Putamen (tissue), 1 donor: Measurements from ENCODE around the gene FBXL7.
A peak's percentile ranks its signal among the peaks of the same experiment; 100 is the strongest.

Experiments
- DNase-seq: peaks from one replicate; pipeline ENCODE4 v3.0.0-alpha.2; 2016; ENCODE audit warnings: low spot score

FBXL7 gene

DNA sequence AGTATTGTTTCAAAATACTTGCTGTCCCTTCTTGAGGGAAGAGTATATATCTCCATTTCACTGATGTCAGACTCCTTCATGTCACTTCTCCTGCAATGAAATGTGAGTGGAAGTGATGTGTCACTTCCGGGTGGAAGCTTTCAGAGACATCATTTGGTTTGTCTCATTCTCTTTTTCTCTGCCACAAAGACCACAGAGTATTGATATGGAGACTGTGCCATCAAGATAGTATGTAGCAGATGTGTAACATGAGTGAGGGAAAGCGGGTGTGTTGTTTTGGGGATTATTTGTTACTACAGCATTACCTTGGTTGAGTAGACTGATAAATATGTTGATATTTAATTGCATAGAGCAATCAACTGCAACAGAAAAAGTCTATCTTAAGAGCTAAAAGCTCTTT is 169.8 kb downstream of the FBXL7 start:
- no peak for DNase-seq

DNA sequence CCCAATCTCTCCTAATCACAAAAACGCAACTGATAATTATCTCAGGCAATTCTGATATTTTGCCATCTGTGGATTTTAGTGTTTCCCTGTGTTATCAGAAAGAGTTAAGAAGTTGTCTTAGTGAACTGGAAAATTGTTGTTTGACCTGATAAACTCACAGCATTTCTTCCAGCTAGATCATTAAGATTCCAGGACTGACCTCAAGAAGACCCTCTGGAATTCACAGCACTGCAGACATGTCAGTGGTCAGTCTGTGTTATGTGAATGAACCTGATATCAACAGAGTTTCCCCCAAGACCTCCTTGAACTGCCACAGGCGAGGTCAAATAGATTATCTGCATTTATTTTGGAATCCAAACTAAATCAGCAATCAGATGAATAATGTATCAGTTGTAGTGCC is 174.7 kb downstream of the FBXL7 start:
- DNase-seq: no peak

DNA sequence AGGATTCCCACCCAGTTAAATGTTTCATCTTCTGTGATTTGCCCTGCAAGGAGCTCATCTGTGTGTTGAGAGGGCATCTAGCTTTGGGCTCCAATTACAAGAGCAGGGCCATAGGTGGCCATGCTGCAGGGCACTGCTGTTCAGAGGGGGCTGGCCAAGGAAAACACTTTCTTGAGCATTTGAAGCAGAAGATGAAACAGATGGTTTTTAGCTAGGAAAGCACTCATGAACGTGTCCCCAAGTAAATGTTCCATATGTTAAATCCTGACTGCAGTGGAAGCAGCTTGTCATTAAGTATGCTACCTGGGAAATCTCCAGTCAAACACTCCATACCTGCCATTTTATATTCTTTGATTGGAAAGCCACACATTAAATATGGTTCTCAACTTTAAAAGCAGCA is 176.6 kb downstream of the FBXL7 start:
- no peak for DNase-seq

DNA sequence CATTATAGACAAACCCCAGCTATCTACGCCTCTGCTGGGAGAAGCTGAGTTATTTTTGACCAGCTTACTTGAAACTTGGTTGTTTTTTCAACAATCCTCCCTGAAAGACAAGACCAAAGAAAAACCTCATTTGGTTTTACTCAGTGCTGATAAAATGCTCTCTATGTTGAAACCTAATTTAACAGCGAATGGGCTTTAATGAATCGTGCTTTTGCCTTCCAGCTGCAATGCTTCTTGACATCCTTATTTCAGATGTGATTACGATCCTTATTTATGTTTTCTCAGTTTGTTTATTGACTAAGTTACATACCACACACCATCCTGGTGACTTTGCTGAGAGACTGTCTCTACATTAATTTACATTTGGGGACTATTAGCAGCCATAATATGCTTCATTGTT is 179.2 kb downstream of the FBXL7 start:
- DNase-seq: no peak

DNA sequence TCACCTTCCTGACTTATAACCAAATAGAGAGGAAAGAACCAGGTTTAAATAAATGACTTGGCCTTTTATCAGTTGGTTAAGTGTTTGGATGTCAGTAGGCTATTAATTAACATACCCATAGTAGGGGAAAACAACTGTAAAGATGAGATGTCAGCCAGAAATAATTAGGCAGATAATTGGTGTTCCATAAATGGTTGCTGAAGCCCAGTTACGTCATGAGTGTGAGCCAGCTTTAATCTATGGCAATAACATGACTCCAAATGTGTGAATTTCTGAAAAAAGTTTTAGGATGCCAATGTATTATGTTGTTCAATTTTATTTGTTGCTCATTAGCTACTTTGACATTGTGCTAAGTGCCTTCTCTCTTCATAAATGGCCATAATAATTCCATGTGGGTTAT is 180.5 kb downstream of the FBXL7 start:
- DNase-seq: no peak

DNA sequence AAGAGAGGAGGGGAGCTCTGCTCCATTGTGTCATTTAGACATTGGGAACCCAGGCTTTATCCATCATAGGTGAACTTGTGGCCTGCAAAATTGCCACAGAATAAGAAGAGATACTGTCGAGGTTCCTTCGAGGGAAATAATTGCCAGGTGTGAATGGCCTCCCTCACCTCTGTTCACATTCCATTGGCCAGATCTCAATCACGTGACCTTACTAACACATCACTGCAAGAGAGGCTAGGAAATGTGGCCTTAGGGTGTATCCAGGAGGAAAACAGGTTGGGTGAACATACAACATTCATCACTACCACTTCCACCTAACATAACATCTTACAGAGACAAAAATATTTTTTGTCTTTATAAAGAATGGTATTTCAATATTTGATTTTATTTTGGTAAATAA is 182.1 kb downstream of the FBXL7 start:
- no peak for DNase-seq

DNA sequence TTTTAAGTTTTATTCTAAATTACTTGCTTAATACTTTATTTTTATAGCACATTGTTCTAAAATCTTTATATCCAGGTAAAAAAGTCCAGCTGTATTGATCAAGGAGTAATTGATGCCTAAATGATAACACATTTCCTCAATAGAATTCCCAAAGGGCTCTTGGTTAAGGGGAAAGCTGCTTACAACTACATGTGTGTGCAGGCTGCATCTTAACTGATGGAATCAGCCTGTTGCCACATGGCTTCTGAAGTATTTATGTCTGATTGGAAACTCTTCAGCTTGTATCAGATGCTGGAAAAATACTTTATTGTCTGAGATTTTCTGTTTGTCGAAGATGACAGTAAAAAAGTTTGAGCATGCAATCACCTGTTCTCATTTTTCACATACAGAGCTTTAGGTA is 182.6 kb downstream of the FBXL7 start:
- no peak for DNase-seq

DNA sequence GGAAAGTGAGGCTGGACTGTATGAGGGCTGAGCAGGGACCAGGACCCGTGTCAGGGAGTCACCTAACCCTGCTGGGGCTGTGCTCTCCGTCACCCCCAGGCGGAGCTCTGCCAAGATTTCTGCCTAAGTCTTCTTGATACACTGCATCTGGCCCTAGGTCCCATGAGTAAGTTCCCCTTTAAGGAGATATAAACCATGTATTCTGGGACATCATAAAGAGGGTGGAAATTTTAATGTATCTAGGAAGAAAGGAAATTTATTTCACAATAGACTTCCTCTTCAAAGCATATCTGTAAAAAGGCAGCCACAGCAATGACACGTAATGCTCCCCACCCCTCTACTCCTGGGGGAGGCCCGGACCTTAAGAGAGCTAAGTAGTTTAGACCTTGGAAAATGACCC is 183.4 kb downstream of the FBXL7 start:
- DNase-seq: no peak

DNA sequence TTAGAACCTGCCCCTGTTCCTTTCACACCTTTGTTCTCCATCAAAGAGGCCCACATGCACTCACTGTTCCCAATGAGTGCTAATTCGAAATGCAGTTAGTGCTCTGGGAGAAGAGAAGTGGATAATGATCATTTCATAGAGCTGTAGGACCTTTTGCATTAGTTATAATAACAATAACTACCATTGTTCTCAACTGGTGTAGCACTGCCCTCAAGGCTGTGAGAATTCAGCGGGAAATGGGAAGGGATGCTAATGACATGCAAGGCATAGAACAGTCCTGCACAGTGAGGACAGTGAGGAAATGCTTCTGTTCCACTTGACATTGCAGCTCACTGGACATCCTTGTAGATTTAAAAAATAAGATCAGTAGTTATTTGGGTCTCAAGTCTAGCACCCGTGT is 187.4 kb downstream of the FBXL7 start:
- peak; percentile 23 for DNase-seq

DNA sequence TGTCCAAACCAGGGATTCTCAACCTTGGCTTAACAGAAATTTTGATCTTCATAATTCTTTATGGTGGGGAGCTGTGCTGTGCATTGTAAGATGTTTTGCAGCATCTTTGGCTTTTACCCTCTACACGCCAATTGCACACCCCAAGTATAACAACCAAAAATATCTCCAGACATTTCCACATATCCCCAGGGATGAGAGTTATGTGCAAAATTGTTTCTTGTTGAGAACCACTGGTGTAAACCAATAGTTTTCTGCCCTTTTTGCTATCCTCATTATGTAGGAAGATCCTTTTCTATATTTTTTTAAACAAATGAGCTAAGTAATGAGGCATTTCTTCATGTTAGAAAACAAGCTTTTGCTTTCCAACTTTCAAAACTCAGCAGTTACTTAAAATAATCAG is 189.9 kb downstream of the FBXL7 start:
- no peak for DNase-seq

DNA sequence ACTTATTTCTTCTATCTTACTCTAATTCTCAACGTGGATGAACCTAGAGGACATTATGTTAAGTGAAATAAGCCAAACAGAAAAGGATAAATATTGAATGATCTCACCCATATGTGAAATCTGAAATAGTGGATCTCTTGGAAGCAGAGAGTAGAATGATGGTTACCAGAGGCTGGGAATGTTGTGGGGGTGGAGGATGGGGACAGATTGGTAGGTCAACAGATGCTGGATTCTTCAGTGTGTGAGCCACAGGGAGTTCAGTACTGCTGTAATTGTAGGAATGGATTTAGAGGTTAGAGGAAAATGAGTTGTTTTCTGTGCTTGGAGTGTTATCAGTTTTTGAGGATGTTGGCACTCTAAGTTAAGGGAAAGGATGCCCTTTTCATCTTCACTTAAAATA is 190.6 kb downstream of the FBXL7 start:
- DNase-seq: no peak

DNA sequence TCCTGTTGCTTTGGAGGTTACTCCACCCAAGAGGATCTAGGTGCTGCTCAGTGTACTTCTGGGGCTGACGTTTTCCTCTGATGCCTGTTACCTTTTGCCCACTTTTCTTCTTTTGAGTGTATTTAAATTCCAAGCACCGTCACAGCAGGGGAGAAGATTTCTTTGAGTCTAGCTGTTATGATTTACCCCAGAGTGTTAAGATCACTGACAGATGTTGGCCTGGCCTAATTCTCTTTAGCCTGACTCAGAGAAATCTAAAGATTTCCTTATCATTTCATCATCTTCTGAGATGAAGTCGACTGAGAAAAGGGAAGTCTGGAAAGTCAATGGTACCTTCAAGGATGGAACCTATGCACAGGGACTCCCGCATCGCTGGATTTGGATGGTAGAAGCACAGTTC is 191.5 kb downstream of the FBXL7 start:
- no peak for DNase-seq

DNA sequence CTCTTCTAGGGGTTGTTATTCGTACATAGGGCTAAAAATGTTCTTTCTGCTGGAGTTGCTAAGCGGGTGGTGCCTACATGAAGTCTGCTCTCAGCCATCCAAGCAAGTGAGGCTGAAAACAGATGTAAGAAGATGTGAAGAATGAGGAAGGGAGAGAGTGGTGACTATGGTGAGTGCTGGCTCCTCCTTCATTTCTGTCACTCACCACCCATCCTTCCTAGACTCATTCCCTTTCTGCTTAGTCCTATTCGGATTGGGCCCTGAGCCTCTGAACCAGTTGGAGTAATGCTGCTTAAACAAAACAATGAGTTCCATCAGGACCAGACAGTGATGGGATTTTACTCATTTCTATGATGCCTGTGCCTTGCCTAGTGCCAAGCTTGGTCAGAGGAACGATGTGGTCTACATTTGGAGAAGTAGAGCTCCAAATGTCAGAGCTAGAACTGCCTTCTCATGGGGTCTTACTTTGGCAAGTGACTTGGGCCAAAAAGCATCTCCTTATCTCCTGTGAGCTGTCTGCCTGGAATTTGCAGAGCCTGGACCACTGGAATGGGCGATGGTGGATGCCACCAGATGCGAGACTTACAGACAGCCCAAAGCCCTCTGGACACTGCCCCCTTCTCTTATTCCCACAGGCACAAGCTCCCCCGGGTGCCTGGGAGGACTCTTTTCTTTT is 192.9 kb downstream of the FBXL7 start:
- no peak for DNase-seq

DNA sequence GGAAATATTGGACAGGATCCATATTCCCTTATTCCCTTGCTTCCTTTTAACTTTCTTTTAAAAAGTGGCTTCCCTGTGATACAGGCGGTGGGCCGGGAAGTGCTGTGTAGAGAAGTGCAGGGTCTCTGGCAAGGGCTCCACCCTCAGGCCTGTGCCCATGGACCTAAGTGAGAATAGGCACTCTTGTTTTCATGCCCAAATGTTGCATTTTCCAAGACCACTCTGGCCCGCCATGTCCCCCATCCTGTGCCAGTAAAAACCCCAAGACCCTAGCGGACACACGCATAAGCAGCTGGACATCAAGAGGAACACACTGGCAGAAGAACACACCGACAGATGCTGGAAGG is 193.4 kb downstream of the FBXL7 start:
- no peak for DNase-seq

DNA sequence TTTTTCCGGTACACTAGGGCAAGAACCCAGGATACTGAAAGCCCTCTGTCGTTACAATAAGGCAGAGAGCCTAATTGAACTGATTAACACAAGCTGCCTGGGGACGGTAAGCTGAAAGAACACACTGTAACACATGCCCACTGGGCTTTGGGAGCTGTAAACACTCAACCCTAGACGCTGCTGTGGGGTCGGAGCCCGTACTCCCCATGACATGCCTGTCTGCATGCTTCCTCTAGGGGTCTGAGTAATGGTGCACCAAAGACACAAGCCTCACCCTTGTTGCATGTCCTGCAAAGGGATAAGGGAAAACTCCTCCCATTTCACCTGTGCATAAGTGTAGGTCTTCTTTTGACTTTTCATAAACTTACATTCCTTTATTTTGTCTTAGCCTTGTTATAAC is 194.0 kb downstream of the FBXL7 start:
- no peak for DNase-seq

DNA sequence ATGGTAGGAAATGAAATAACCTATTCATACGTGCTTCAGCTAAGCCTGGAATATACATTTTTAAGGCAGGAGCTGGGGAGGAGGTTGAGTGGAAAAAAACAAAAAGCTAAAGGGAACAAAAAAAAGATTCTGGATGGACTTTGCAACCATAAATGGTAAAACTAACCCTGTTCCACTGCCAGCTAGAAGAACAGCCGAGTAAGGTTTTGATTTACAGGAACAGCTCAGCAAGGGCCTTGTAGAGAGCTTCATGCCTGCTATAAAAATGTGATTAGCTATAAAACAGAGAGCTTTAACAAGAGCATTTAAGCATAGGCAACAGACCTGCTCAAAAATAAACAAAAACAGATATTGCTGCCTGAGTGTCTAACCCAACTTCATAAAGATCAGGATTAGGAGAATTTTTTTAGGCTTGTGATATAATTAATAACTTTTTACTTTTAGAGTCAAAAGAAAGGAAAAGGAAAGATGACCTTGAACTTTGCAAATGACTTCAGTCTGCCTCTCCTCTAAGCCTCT is 194.8 kb downstream of the FBXL7 start:
- no peak for DNase-seq

DNA sequence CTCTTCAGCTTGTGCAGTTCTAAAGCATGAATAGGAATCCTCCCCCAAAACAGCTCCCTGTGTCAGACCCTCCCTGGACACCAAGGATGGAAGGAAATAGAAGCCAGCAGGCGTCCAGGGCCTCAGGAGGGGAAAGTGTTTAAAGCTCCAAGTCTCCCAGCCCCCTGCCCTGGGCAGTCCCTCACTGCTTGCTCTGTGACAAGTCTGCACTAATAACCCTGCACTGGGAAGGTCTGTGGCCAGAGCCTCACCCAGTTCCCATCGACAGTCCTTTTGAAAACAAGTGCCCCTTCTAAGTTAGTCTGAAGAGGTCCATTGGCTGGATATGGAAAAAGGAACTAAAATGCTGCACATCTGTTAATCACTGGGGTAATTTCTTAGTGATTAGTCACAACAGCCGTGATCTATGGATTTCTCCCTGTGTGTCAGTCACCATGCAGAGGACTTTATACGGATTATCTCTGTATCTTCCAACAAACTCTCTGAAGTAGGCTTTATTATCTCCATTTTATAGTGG is 195.3 kb downstream of the FBXL7 start:
- no peak for DNase-seq

DNA sequence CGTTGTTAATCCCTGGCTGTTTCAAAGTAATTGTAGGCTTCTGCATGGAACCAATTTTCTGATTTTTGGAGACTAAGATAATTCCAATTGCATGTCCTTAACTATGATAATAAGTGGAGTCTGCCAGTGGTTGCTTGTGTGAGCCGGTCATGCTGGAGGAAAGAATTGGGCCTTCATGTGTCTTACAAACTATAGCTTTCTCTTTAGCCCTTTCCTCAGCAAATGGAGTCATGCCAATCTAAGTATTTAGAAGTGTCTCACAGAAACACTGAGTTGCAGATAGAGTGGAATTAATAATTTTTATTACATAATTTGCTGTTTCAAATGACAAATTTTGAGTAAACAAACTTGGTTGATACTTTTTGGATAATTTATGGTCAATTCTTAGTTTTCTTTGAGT is 200.4 kb downstream of the FBXL7 start:
- DNase-seq: no peak

DNA sequence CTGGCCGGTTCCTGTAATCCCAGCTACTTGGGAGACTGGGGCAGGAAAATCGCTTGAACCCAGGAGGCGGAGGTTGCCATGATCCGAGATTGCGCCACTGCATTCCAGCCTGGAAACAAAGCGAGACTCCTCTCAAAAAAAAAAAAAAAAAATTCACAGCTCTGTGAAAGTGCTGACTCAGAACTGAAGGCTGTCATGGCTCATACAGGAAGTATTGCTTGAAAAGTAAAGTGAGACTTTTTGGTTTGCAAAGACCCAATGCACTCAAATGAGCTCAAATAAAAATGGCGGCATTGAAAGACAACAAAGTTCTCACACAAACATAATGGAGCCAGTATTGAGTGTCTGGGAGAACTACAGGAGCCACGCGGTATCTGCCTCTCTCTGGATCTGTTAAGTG is 202.1 kb downstream of the FBXL7 start:
- DNase-seq: no peak

DNA sequence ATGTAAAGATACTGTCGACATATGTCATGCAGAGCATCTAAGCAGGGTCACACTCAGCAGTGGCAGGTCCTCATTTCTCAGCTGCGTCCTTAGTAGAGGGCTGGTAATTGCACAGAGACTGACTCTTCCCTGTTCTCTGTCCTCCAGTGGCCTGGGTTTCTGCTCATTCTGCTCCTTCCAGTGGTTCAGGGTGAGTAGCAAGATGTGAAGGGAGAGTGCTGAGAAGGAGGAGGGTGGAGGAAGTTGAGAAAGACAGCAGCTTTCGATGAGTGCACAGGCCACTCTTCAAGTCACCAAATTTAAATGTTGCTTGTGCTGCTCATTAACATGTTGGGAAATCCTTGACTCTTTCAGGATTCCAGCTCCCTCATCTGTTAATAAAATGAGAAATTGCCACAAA is 203.9 kb downstream of the FBXL7 start:
- no peak for DNase-seq

DNA sequence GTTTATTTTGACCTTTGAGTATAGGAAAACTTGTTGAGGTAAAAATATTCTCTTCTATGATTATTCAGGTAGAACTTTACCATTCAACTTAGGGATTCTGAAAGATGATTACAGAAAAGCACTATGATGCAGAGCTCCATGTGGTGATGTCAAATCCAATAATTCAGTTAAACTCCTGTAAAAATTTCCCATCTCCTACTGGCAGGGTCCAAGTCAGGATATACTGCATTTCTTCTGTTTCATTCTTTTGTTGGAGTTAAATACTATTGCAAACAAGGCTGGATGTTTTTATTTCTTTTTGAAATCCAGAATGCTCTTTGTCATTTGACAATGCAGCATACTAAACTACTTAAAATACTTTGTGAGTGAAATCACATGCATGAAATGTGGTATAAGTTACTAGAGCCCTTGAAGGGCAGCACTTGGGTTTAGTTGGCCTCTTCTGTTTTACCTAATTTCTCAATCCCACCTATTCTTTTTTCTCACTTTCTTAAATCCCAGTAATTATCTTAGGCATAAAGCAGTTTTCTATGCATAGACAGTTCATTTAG is 204.5 kb downstream of the FBXL7 start:
- DNase-seq: no peak

DNA sequence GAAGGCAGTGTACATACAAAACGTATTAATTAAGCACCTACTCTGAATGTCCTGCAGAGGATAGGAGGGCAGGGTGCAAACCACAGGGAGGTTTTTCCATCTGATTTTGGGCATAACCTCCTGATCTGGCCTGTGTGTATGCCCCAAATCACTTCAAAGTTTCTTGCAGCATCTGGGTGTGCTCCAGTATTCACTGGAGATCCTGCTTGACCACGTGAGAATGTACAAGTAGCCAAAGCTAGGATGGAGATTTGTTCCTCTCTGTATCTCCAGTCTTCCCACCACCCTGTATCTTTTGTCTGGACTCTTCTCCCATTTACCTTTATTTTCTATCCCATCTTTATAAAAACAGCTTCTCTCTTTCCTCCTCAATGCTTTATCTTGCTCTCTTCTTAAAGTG is 207.7 kb downstream of the FBXL7 start:
- no peak for DNase-seq

DNA sequence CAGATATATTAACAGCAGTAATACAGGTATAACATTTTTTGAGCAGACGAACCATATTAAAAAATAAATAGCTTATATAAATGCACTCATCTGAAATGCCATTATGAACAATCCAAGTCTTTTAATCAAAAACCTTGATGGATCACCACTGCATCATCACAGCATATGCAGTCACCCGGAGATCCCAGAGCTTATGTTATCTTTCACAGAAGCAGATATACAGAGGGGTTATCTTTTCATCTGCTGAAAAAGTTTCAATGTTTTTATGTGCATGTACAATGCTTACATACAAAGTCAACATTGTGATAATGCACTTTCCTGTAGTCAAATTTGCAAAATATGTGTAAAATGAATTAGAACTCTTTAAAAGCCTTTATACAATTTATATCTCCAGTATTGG is 211.9 kb downstream of the FBXL7 start:
- DNase-seq: no peak

DNA sequence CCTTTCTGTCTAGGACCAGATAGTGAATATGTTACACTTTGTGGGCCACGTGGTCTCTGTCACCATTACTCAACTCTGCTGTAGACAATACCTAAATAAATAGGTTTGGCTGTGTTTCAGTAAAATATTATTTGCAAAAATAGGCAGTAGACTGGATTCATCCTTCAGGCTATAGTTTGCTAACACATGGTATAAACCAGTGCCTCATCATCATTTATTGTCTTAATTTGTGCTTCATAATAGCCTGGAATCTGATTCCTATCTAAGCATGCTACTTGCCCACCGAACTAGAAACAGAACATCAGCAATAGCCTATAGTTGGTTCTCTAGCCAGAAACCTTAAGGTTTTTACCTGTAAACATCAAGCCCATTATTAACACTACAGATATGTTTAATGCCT is 215.6 kb downstream of the FBXL7 start:
- DNase-seq: no peak
